ENCODE data around the gene HGS. TPM values are rescaled to one million over a fixed set of nuclear protein-coding genes. Genes with fewer than 3 reads are reported as not detected.

The HGS gene
- polyA plus RNA-seq, 1 donor from 2014 or later: 81.1 TPM

DNA sequence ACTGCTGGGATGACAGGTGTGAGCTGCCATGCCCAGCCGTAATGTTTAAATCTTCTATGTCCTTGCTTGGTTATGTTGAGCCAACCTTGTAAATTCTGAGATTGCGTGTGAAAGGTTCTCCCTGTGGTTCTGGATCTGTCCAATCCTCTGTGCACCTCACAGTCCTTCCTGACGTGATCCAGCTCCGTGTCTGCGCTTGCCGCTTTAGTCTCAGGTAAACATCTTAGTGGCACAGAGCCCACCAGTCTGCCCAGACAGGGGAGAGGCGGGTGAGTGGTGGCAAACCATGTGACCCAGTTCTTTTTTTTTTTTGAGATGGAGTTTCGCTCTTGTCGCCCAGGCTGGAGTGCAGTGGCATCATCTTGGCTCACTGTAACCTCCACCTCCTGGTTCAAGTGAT is 42.2 kb downstream of the HGS start:
- H3K27ac ChIP-seq (ENCODE audit: low read length): no peak overlapping the region
- H3K9ac ChIP-seq (ENCODE audit: low read length): no peak overlapping the region
- H3F3A ChIP-seq (ENCODE audit: insufficient read depth, low read length, poor library complexity, severe bottlenecking): no peaks in the 10 kb centered on the region
- no peaks in the 10 kb centered on the region for H3K9me2 ChIP-seq (ENCODE audit: insufficient read depth, low read length)
- H3K9me3 ChIP-seq (ENCODE audit: low read length): no peaks in the 10 kb centered on the region
- no peaks in the 10 kb centered on the region for H4K20me1 ChIP-seq (ENCODE audit: insufficient read depth)
- H3K79me2 ChIP-seq (replicated peaks; ENCODE audit: insufficient read depth, low read length): no peaks in the 10 kb centered on the region
- no peak overlapping the region for H2AFZ ChIP-seq (ENCODE audit: low read depth, low read length)
- no peaks in the 10 kb centered on the region for H3K36me3 ChIP-seq (ENCODE audit: insufficient read depth, low read length)
- TF ChIP-seq EP300 (conservative IDR thresholded peaks at IDR 0.05; ENCODE audit: poor library complexity, severe bottlenecking) (no peak), TAF1 (IDR thresholded peaks at IDR 0.05; ENCODE audit: low read depth) (no peak), EZH2 (IDR thresholded peaks at IDR 0.05; ENCODE audit: borderline replicate concordance, insufficient read depth, low read length, poor library complexity, severe bottlenecking) (no peak), POLR2AphosphoS5 (IDR thresholded peaks at IDR 0.05) (no peak)
- TF ChIP-seq, protein P1, sequence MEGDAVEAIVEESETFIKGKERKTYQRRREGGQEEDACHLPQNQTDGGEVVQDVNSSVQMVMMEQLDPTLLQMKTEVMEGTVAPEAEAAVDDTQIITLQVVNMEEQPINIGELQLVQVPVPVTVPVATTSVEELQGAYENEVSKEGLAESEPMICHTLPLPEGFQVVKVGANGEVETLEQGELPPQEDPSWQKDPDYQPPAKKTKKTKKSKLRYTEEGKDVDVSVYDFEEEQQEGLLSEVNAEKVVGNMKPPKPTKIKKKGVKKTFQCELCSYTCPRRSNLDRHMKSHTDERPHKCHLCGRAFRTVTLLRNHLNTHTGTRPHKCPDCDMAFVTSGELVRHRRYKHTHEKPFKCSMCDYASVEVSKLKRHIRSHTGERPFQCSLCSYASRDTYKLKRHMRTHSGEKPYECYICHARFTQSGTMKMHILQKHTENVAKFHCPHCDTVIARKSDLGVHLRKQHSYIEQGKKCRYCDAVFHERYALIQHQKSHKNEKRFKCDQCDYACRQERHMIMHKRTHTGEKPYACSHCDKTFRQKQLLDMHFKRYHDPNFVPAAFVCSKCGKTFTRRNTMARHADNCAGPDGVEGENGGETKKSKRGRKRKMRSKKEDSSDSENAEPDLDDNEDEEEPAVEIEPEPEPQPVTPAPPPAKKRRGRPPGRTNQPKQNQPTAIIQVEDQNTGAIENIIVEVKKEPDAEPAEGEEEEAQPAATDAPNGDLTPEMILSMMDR (IDR thresholded peaks at IDR 0.05; ENCODE audit: poor library complexity, severe bottlenecking): no peak
- TF ChIP-seq, protein P2, sequence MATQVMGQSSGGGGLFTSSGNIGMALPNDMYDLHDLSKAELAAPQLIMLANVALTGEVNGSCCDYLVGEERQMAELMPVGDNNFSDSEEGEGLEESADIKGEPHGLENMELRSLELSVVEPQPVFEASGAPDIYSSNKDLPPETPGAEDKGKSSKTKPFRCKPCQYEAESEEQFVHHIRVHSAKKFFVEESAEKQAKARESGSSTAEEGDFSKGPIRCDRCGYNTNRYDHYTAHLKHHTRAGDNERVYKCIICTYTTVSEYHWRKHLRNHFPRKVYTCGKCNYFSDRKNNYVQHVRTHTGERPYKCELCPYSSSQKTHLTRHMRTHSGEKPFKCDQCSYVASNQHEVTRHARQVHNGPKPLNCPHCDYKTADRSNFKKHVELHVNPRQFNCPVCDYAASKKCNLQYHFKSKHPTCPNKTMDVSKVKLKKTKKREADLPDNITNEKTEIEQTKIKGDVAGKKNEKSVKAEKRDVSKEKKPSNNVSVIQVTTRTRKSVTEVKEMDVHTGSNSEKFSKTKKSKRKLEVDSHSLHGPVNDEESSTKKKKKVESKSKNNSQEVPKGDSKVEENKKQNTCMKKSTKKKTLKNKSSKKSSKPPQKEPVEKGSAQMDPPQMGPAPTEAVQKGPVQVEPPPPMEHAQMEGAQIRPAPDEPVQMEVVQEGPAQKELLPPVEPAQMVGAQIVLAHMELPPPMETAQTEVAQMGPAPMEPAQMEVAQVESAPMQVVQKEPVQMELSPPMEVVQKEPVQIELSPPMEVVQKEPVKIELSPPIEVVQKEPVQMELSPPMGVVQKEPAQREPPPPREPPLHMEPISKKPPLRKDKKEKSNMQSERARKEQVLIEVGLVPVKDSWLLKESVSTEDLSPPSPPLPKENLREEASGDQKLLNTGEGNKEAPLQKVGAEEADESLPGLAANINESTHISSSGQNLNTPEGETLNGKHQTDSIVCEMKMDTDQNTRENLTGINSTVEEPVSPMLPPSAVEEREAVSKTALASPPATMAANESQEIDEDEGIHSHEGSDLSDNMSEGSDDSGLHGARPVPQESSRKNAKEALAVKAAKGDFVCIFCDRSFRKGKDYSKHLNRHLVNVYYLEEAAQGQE (IDR thresholded peaks at IDR 0.05; ENCODE audit: borderline replicate concordance): no peak
- H3K4me3 ChIP-seq (ENCODE audit: low read length): no peak overlapping the region
- H3K4me2 ChIP-seq (ENCODE audit: low read length): no peak overlapping the region
- no peaks in the 10 kb centered on the region for H3K27me3 ChIP-seq (ENCODE audit: insufficient read depth, low read depth, low read length)

DNA sequence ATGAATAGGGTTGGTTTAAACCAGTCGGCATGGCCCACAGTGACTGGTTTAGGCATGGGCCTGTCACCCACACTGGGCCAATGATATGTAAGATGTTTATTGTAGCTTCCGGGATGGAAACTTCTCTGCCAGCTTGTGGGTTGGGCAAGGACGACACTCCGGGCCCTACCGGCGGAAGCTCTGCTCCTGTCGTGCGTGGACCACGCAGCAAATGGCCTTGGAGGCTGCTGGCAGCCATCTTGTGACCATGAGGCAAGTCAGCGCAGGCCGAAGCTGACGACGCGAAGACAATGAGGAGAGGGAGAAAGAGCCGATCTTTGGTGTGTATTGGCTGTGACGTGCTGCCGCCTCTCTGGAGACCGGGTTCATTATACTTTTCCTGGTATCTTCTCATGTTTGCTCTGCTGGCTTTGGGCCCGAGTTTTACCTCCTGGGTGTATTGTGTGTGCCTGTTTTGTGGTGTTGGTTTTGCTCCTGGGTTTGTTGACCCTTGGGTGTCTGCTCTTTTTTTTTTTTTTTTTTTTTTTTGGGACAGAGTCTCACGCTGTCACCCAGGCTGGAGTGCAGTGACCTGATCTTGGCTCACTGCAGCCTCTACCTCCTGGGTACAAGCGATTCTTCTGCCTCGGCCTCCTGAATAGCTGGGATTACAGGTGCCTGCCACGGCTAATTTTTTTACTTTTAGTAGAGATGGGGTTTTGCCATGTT is 43.7 kb downstream of the HGS start:
- H3K9me3 ChIP-seq (ENCODE audit: low read length): no peaks in the 10 kb centered on the region
- H3K27me3 ChIP-seq (ENCODE audit: insufficient read depth, low read depth, low read length): no peaks in the 10 kb centered on the region
- H3K4me3 ChIP-seq (ENCODE audit: low read length): no peak overlapping the region
- H3K9me2 ChIP-seq (ENCODE audit: insufficient read depth, low read length): no peaks in the 10 kb centered on the region
- H3K27ac ChIP-seq (ENCODE audit: low read length): no peak overlapping the region
- TF ChIP-seq, protein P2 (IDR thresholded peaks at IDR 0.05; ENCODE audit: borderline replicate concordance): no peak
- H3K9ac ChIP-seq (ENCODE audit: low read length): no peak overlapping the region
- no peak overlapping the region for H3K4me2 ChIP-seq (ENCODE audit: low read length)
- no peaks in the 10 kb centered on the region for H4K20me1 ChIP-seq (ENCODE audit: insufficient read depth)
- H3K79me2 ChIP-seq (replicated peaks; ENCODE audit: insufficient read depth, low read length): no peaks in the 10 kb centered on the region
- no peaks in the 10 kb centered on the region for H3F3A ChIP-seq (ENCODE audit: insufficient read depth, low read length, poor library complexity, severe bottlenecking)
- H3K36me3 ChIP-seq (ENCODE audit: insufficient read depth, low read length): no peaks in the 10 kb centered on the region
- H2AFZ ChIP-seq (ENCODE audit: low read depth, low read length): no peak overlapping the region
